BLaER1 (cell line): ENCODE measurements around the gene SCARF2.
"Not testable (repeated sequence)": the region's sequence is repeated elsewhere in the genome, so short reads cannot be mapped to it uniquely, and the experiment has no call there.

Experiments
- H3K27ac ChIP-seq: shearing (Covaris generic); formaldehyde crosslinking; 2 replicates; pipeline ENCODE4 v1.8.1; 2022
- H3K27me3 ChIP-seq: shearing (Covaris generic); formaldehyde crosslinking; 2 replicates; pipeline ENCODE4 v1.8.1; 2022
- H3K36me3 ChIP-seq: shearing (Covaris generic); formaldehyde crosslinking; 2 replicates; pipeline ENCODE4 v1.8.1; 2022
- H3K4me1 ChIP-seq: shearing (Covaris generic); formaldehyde crosslinking; 2 replicates; pipeline ENCODE4 v1.8.1; 2022
- H3K4me2 ChIP-seq: shearing (Covaris generic); formaldehyde crosslinking; 2 replicates; pipeline ENCODE4 v1.8.1; 2022
- H3K4me3 ChIP-seq: shearing (Covaris generic); formaldehyde crosslinking; 2 replicates; pipeline ENCODE4 v1.8.1; 2022
- H3K9ac ChIP-seq: shearing (Covaris generic); formaldehyde crosslinking; 2 replicates; pipeline ENCODE4 v1.8.1; 2022
- H3K9me3 ChIP-seq: shearing (Covaris generic); formaldehyde crosslinking; 2 replicates; pipeline ENCODE4 v1.8.1; 2022
- H4K20me1 ChIP-seq: shearing (Covaris generic); formaldehyde crosslinking; 2 replicates; pipeline ENCODE4 v1.8.1; 2022
- Cebpa-rat ChIP-seq: shearing (Covaris generic); IDR thresholded peaks from 2 replicates; pipeline ENCODE4 v1.8.1; 2022

The SCARF2 gene

DNA sequence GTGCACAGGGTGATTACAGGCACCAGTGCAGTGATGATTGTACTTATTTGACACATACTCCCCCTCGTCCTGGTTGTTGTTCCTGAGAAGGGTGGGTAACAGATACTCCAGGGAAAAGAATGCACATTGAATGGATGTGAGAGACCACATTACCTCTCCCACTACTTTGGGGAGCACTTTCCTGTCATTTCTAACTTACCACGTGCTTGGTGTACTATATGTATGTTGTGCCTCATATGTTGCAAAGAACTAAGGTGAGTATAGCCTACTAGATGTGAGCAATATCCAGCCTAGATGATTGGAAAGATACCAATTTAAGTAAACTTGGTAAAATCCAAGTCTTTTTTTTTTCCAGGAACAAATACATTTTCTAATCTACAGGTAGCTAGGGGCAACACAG lies 14.3 kb upstream of the SCARF2 start:
- H3K27me3 ChIP-seq = no peaks in the 10 kb centered on the region
- no peak overlapping the region for H3K27ac ChIP-seq
- no peak overlapping the region for H3K9ac ChIP-seq
- no peak overlapping the region for H3K4me3 ChIP-seq
- H3K36me3 ChIP-seq = peaks cover 23% of the 10 kb centered on the region
- H3K4me1 ChIP-seq = peaks cover 13% of the 10 kb centered on the region
- no peaks in the 10 kb centered on the region for H4K20me1 ChIP-seq
- no peak for TF ChIP-seq Cebpa-rat
- no peaks in the 10 kb centered on the region for H3K9me3 ChIP-seq
- H3K4me2 ChIP-seq = no peak overlapping the region

DNA sequence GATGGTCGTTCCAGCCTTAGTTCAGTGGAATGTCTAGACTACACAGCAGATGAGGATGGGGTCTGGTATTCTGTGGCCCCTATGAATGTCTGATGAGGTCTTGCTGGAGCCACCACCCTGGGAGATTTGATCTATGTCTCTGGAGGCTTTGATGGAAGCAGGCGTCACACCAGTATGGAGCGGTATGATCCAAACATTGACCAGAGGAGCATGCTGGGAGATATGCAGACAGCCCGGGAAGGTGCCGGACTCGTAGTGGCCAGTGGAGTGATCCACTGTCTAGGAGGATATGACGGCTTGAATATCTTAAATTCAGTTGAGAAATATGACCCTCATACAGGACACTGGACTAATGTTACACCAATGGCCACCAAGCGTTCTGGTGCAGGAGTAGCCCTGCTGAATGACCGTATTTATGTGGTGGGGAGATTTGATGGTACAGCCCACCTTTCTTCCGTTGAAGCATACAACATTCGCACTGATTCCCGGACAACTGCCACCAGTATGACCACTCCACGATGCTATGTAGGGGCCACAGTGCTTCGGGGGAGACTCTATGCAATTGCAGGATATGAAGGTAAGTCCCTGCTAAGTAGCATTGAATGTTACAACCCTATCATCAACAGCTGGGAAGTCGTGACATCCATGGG lies 13.6 kb upstream of the SCARF2 start:
- H3K4me3 ChIP-seq, H3K4me1 ChIP-seq, H3K9ac ChIP-seq, H3K4me2 ChIP-seq, H3K27ac ChIP-seq, H3K9me3 ChIP-seq, H3K27me3 ChIP-seq, H4K20me1 ChIP-seq: not testable (repeated sequence)
- peaks cover 30% of the 10 kb centered on the region for H3K36me3 ChIP-seq

DNA sequence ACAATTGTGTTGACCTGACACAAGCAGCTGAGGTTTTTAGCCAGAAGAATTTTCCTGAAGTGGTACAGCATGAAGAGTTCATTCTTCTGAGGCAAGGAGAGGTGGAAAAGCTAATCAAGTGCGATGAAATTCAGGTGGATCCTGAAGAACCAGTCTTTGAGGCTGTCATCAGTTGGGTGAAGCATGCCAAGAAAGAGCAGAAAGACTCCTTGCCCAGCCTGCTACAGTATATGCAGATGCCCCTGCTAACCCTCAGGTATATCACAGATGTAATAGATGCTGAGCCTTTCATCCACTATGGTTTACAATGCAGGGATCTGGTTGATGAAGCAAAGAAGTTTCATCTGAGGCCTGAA lies 12.9 kb upstream of the SCARF2 start:
- Histone ChIP-seq H3K4me2 (no peak overlapping the region), H3K27me3 (no peaks in the 10 kb centered on the region), H4K20me1 (no peaks in the 10 kb centered on the region), H3K9ac (no peak overlapping the region), H3K36me3 (peaks cover 37% of the 10 kb centered on the region), H3K9me3 (no peaks in the 10 kb centered on the region), H3K4me3 (no peak overlapping the region), H3K27ac (no peak overlapping the region), H3K4me1 (no peaks in the 10 kb centered on the region)
- TF ChIP-seq Cebpa-rat = no peak

DNA sequence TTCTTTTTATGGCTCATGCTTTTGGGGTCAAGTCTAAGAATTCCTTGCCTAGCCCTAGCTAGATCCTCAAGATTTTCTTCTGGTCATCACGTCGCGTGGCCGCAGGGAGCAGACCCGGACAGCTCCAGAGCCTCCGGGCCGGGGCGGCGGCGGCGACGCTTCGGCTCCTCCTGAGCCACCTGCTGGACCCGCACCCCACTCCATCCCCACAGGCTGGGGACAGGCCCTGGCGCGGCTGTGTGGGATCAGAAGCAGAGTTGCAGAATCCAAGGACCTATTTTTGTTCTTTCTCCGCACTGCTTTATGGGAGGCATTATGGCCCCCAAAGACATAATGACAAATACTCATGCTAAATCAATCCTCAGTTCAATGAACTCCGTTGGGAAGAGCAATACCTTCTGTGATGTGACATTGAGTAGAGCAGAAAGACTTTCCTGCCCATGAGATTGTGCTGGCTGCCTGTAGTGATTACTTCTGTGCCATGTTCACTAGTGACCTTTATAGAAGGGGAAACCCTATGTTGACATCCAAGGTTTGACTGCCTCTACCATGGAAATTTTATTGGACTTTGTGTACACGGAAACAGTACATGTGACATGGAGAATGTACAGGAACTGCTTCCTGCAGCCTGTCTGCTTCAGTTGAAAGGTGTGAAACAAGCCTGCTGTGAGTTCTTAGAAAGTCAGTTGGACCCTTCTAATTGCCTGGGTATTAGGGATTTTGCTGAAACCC lies 12.4 kb upstream of the SCARF2 start:
- Histone ChIP-seq H3K27me3 (no peaks in the 10 kb centered on the region), H3K27ac (no peak overlapping the region)

DNA sequence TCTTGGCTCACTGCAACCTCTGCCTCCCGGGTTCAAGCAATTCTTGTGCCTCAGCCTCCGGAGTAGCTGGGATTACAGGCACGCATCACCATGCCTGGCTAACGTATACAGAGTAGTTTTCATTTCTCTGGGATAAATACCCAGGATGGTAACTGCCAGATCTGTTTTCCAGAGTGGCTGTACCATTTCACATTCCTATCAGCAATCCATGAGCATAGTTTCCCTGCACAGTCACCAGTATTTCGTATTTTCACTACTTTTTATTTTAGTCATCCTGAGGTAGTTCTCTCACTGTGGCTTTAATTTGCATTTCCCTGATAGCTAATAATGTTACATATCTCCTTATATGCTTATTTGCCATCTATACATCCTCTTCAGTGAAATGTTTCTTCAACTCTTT lies 11.0 kb upstream of the SCARF2 start:
- Histone ChIP-seq H3K36me3 (peaks cover 51% of the 10 kb centered on the region), H4K20me1 (no peaks in the 10 kb centered on the region), H3K4me1 (no peaks in the 10 kb centered on the region), H3K27me3 (no peaks in the 10 kb centered on the region), H3K4me2 (no peak overlapping the region), H3K27ac (no peak overlapping the region), H3K4me3 (no peak overlapping the region), H3K9me3 (no peaks in the 10 kb centered on the region), H3K9ac (no peak overlapping the region)
- no peak for TF ChIP-seq Cebpa-rat

More for the DNA sequence above, 12.4 kb upstream of the SCARF2 start:
- no peak for TF ChIP-seq Cebpa-rat
- no peak overlapping the region for H3K4me3 ChIP-seq
- no peaks in the 10 kb centered on the region for H4K20me1 ChIP-seq
- H3K9ac ChIP-seq = no peak overlapping the region
- peaks cover 42% of the 10 kb centered on the region for H3K36me3 ChIP-seq
- no peak overlapping the region for H3K4me2 ChIP-seq
- no peaks in the 10 kb centered on the region for H3K4me1 ChIP-seq
- H3K9me3 ChIP-seq = no peaks in the 10 kb centered on the region

DNA sequence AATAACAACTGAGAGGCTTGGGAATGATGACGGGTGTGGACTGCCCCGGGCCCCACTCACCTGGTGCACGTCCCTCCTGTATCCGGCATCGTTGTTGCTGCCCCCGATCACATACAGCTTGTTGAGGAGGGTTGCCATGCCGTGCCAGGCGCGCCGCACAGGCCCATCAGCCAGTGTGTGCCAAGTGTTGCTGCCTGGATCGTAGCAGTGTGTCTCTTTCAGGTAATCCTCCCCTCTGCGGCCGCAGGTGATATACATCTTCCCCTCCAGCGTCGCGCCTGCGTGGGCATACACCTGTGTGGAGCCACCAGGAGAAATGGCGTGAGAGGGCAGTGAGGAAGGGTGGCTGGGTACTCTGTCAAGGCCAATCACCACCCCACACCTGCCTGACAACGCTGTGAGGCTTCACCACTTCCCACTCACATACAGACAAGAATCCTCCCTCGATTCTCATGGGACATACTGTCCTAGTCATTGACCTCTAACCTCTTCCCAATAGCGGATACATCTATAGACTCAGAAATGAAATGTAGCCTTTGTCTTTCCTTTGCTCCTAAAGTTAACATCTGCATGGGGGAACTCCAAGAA lies 8.9 kb upstream of the SCARF2 start:
- H3K4me3 ChIP-seq = no peak overlapping the region
- no peak overlapping the region for H3K4me2 ChIP-seq
- no peaks in the 10 kb centered on the region for H3K27me3 ChIP-seq
- TF ChIP-seq Cebpa-rat = no peak
- no peak overlapping the region for H3K9ac ChIP-seq
- H3K27ac ChIP-seq = no peak overlapping the region
- peaks cover 58% of the 10 kb centered on the region for H3K36me3 ChIP-seq
- 0 out of 2 replicates have a peak, but pooled peaks cover 4% of the 10 kb centered on the region for H4K20me1 ChIP-seq
- H3K9me3 ChIP-seq = no peaks in the 10 kb centered on the region
- 0 out of 2 replicates have a peak, but pooled peaks cover 5% of the 10 kb centered on the region for H3K4me1 ChIP-seq

DNA sequence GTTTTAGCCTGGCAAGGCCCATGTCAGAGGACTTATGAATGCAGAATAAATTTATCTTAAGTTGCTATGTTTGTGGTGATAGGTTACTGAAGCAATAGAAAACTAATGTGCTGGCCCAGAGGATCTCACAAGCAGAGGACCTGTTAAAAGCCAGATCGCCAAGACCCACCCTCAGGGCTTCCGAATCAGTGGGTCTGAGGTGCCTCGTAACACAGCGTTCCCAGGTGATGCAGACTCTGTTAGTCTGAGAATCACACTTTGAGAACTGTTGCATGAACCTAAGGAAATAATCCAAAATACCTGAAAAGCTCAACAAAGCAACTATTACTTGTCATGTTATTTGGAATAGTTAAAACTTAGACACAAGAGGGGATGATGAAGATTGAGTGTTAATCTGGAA lies 6.7 kb upstream of the SCARF2 start:
- Histone ChIP-seq H4K20me1 (peaks cover 26% of the 10 kb centered on the region), H3K9me3 (no peaks in the 10 kb centered on the region), H3K36me3 (peaks cover 49% of the 10 kb centered on the region), H3K27me3 (peaks cover 9% of the 10 kb centered on the region), H3K9ac (no peak overlapping the region), H3K27ac (no peak overlapping the region), H3K4me3 (no peak overlapping the region), H3K4me2 (no peak overlapping the region), H3K4me1 (peaks cover 11% of the 10 kb centered on the region; the same call in 1 of the 2 replicates)
- no peak for TF ChIP-seq Cebpa-rat

DNA sequence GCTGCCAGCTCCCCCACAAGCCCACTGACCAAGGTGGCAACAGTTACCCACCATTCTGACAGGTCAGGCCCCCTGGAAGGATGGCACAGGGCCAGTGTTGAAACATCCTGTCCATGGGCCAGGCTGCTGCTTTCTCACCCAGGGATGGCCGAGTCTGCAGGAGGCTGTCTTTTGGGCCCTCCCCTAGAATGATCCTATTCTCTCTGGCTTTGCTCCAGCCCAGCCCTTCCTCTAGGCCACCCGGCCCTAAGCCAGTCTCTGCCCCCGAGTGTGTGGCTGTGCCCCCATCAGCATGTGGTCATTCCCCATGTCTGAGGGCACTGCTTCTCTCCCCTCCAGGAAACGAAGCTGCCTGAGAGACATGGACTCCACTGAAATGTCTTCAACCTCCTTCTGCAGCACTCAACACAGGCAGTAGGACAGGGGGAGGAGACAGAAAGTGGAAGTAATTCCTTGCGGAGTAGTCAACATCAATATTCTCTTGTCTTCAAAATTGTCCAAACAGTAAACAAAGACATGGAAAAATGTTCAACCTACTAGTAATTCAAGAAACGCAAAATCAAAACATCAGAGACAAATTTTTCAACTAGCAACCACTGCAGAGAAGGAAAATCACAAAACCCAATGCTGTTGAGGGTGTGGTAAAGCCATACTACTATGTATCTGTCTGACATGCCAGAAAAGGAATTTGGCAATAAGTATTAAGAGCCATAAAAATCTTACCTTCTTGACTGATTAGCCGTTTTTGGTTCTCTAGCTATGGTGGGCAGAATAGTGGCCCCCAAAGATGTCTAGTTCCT lies 5.1 kb upstream of the SCARF2 start:
- H4K20me1 ChIP-seq = peaks cover 42% of the 10 kb centered on the region
- no peak overlapping the region for H3K4me3 ChIP-seq
- H3K27me3 ChIP-seq = peaks cover 25% of the 10 kb centered on the region
- H3K36me3 ChIP-seq = peaks cover 49% of the 10 kb centered on the region
- H3K27ac ChIP-seq = no peak overlapping the region
- peaks cover 21% of the 10 kb centered on the region for H3K4me1 ChIP-seq
- H3K9ac ChIP-seq = no peak overlapping the region
- no peaks in the 10 kb centered on the region for H3K9me3 ChIP-seq
- no peak overlapping the region for H3K4me2 ChIP-seq
- no peak for TF ChIP-seq Cebpa-rat

DNA sequence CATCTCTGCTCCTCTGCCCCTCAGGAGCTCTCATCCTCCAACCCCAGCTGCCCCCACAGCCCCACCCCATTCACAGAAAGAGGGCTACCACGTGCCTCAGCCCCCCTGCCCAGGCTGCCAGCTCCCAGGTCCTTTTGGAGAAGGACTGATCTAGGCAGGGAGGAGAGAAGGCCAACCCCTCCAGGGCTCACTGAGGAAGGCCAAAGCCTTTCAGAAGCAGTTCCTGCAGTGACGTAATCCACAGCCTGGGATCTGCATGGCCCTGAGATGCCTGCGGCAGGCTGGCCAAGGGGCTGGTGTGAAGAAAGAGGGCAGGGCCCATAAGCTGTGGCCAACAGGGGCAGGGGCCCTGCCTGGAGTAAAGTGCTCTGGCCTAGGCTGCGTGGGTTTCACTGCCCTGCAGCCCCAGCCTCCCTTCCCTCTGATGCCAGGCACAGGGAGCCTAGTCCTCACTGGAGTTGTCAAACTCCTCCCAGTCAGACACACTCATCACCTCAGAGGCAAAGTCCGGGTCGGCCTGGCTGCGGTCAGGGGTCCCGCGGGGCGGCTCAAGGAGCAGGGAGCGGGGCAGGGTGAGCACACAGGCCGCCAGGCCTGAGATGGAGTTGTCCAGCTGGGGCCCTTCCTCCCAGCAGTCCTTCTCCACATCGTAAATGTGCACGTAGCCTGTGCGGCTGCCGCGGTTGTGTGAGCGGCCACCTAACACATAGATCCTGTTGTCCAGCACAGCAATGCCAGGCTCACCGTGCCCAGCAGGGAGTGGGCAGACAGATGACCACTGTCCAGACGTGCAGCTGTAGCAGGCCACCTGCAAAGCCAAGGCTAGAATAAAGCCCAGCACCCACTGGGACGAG lies 4.2 kb upstream of the SCARF2 start:
- Histone ChIP-seq H3K36me3 (peaks cover 44% of the 10 kb centered on the region), H3K4me1 (peaks cover 29% of the 10 kb centered on the region)
- no peak for TF ChIP-seq Cebpa-rat

More for the DNA sequence above, 4.2 kb upstream of the SCARF2 start:
- H3K4me3 ChIP-seq = no peak overlapping the region
- H3K9ac ChIP-seq = no peak overlapping the region
- H3K27me3 ChIP-seq = peaks cover 33% of the 10 kb centered on the region
- H3K9me3 ChIP-seq = no peaks in the 10 kb centered on the region
- H3K27ac ChIP-seq = no peak overlapping the region
- H3K4me2 ChIP-seq = peak overlapping the region; percentile 5; the same call in 1 of the 2 replicates
- peaks cover 50% of the 10 kb centered on the region for H4K20me1 ChIP-seq
